GM12891 (cell line): ENCODE results near the gene RASGRF2.

Experiments used
- POLR2A ChIP-seq: IDR thresholded peaks from 2 replicates; pipeline ENCODE4 v1.6.1; 2011; ENCODE audit warnings: low read depth, low read length, control low read depth
- POLR2AphosphoS5 ChIP-seq: IDR thresholded peaks from 2 replicates; pipeline ENCODE4 v1.6.1; 2011; ENCODE audit warnings: low read depth, low read length, control low read depth
- TAF1 ChIP-seq: IDR thresholded peaks from 2 replicates; pipeline ENCODE4 v1.6.1; 2011; ENCODE audit warnings: low read depth, low read length, control low read depth

GRCh38 chr5:80925931-80926330 is 34.2 kb upstream of the RASGRF2 start:
- TF ChIP-seq POLR2AphosphoS5: no peak
- TF ChIP-seq TAF1: no peak
- TF ChIP-seq POLR2A: no peak
